Ovary (tissue), 3 donors: ENCODE data around the gene CDKL4.

ENCODE experiments used
- EP300 ChIP-seq: sonication (generic); formaldehyde crosslinking; IDR thresholded peaks from one replicate; pipeline ENCODE4 v1.6.1; 2017; ENCODE audit warnings: antibody characterized with exemption
- POLR2A ChIP-seq: fragments of 450-650 bp; IDR thresholded peaks from one replicate; pipeline ENCODE4 v1.6.1; 2017; ENCODE audit warnings: antibody characterized with exemption, mild to moderate bottlenecking, moderate library complexity
- TF ChIP-seq, protein P1 (sequence below), 3 donors: fragments of 450-650 bp in 2 of 3; fragments of 200-600 bp in 1 of 3; IDR thresholded peaks; one replicate each; pipeline versions ENCODE4 v1.5.1 to v1.8.0; 2016 to 2022; ENCODE audit warnings: antibody characterized with exemption in 3 of 3, mild to moderate bottlenecking in 1 of 3
- donor health status: DM: no; HTN: no; CAD: no.

GRCh38 chr2:39164089-39164488, 79.7 kb downstream of the CDKL4 start:
- TF ChIP-seq POLR2A (no peak), EP300 (no peak)
- TF ChIP-seq, protein P1, sequence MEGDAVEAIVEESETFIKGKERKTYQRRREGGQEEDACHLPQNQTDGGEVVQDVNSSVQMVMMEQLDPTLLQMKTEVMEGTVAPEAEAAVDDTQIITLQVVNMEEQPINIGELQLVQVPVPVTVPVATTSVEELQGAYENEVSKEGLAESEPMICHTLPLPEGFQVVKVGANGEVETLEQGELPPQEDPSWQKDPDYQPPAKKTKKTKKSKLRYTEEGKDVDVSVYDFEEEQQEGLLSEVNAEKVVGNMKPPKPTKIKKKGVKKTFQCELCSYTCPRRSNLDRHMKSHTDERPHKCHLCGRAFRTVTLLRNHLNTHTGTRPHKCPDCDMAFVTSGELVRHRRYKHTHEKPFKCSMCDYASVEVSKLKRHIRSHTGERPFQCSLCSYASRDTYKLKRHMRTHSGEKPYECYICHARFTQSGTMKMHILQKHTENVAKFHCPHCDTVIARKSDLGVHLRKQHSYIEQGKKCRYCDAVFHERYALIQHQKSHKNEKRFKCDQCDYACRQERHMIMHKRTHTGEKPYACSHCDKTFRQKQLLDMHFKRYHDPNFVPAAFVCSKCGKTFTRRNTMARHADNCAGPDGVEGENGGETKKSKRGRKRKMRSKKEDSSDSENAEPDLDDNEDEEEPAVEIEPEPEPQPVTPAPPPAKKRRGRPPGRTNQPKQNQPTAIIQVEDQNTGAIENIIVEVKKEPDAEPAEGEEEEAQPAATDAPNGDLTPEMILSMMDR (IDR thresholded peaks at IDR 0.05) = no peak
